Measurements from ENCODE around the gene PPP1CB.

PPP1CB gene

DNA sequence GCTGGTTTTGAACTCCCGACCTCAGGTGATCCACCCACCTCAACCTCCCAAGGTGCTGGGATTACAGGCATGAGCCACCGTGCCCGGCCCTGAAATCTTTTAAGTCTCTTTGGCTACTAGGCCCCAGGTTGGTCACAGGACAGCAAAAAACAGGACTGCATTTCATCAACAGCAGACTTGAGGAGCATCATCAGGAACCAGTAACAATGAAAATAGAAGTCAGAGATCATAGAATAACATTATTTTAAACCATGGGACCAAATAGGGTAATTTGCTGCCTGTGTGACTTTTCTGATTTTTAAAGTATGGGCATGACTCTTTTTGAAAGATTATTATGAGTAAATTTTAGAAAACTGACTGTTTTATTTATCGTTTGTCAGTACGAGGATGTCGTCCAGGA, 24.8 kb downstream of the PPP1CB start:
- TF ChIP-seq ZNF311 (tag by site-specific recombination; IDR thresholded peaks at IDR 0.05; ENCODE audit: borderline replicate concordance), result no peak
- TF ChIP-seq, protein P1, sequence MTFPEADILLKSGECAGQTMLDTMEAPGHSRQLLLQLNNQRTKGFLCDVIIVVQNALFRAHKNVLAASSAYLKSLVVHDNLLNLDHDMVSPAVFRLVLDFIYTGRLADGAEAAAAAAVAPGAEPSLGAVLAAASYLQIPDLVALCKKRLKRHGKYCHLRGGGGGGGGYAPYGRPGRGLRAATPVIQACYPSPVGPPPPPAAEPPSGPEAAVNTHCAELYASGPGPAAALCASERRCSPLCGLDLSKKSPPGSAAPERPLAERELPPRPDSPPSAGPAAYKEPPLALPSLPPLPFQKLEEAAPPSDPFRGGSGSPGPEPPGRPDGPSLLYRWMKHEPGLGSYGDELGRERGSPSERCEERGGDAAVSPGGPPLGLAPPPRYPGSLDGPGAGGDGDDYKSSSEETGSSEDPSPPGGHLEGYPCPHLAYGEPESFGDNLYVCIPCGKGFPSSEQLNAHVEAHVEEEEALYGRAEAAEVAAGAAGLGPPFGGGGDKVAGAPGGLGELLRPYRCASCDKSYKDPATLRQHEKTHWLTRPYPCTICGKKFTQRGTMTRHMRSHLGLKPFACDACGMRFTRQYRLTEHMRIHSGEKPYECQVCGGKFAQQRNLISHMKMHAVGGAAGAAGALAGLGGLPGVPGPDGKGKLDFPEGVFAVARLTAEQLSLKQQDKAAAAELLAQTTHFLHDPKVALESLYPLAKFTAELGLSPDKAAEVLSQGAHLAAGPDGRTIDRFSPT (tag by site-specific recombination; IDR thresholded peaks at IDR 0.05), result no peak
- TF ChIP-seq SALL2 (tag by site-specific recombination; IDR thresholded peaks at IDR 0.05; ENCODE audit: borderline replicate concordance), result no peak
- no peaks in the 10 kb centered on the region for H3K9me3 ChIP-seq (ENCODE audit: control insufficient read depth, insufficient read depth, low read depth, low read length)
- CTCF ChIA-PET, result no interaction called here
- H3K36me3 ChIP-seq (ENCODE audit: control insufficient read depth in 2 of 2, insufficient read depth in 1 of 2, low read length in 2 of 2), result peaks cover 20 to 43% of the 10 kb centered on the region in 2 experiments
- H3K27ac ChIP-seq (ENCODE audit: extremely low read depth, low read depth, low read length), result no peak overlapping the region
- POLR2A ChIA-PET, result no interaction called here
- no peaks in the 10 kb centered on the region for H3K4me1 ChIP-seq (ENCODE audit: control insufficient read depth, insufficient read depth, low read length)
- H3K4me3 ChIP-seq (ENCODE audit: low read depth, low read length), result no peak overlapping the region

DNA sequence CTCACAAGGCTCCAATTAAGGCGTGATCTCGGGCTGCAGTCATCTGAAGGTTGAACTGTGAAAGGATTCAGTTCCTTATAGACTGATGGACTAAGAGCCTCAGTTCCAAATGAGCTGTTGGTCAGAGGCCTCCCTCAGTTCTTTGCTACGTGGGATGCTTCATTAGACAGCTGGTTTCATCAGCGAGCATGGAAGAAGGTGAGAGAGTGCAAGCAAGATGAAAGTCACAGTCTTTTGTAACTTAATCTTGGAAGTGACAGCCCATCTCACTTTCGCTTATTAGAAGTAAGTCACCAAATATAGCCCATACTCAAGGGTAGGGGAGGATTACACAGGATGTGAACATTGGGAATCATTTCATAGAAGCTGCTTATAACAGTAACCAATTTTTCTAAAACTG, 26.8 kb downstream of the PPP1CB start:
- H3K9me3 ChIP-seq (ENCODE audit: control insufficient read depth, insufficient read depth, low read depth, low read length), result no peaks in the 10 kb centered on the region
- CTCF ChIA-PET, result interaction anchor here (1.1 kb wide), 1 partner anchor 184 kb away, joined by 5 read pairs; no protein-coding TSS in a partner anchor

DNA sequence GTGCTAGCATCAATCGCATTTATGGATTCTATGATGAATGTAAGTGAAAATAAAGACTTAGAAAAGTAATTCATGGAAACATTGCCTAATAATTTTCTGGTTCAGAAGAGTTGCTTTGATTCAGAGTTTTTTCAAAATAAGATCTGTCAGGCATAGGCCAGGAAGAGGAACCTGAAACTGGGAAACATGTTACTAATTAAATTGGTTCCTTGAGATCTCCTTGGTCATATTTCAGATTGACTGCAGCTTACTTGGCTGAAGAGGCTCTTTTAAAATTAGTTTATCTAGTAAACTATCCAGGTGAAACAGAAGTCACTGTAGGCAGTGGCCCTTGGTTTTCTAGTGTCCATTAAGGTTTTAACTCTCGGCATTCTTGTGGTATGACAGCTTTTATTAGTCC, 27.4 kb downstream of the PPP1CB start:
- POLR2A ChIA-PET, result interaction anchor here (0.5 kb wide), 1 partner anchor 389 kb away, joined by 4 read pairs; no protein-coding TSS in a partner anchor
- Histone ChIP-seq H3K4me1 (ENCODE audit: control insufficient read depth, insufficient read depth, low read length) (no peaks in the 10 kb centered on the region), H3K9me3 (ENCODE audit: control insufficient read depth, insufficient read depth, low read depth, low read length) (no peaks in the 10 kb centered on the region), H3K36me3 (ENCODE audit: control insufficient read depth in 2 of 2, insufficient read depth in 1 of 2, low read length in 2 of 2) (peaks cover 37 to 67% of the 10 kb centered on the region in 2 experiments), H3K27ac (ENCODE audit: extremely low read depth, low read depth, low read length) (no peak overlapping the region), H3K4me3 (ENCODE audit: low read depth, low read length) (no peak overlapping the region)
- no peak for TF ChIP-seq HOXD13 (CRISPR knock-in tag; IDR thresholded peaks at IDR 0.05; ENCODE audit: borderline replicate concordance)
- no peak for TF ChIP-seq ZNF596 (tag by site-specific recombination; IDR thresholded peaks at IDR 0.05)
- no peak for TF ChIP-seq ZNF473 (tag by site-specific recombination; IDR thresholded peaks at IDR 0.05)
- TF ChIP-seq TCF7L2 (IDR thresholded peaks at IDR 0.05; ENCODE audit: borderline replicate concordance, low read depth, low read length), result no peak
- TF ChIP-seq ZNF560 (tag by site-specific recombination; IDR thresholded peaks at IDR 0.05; ENCODE audit: borderline replicate concordance), result no peak
- TF ChIP-seq ZFP41 (tag by site-specific recombination; IDR thresholded peaks at IDR 0.05; ENCODE audit: borderline replicate concordance), result no peak
- TF ChIP-seq, protein P2, sequence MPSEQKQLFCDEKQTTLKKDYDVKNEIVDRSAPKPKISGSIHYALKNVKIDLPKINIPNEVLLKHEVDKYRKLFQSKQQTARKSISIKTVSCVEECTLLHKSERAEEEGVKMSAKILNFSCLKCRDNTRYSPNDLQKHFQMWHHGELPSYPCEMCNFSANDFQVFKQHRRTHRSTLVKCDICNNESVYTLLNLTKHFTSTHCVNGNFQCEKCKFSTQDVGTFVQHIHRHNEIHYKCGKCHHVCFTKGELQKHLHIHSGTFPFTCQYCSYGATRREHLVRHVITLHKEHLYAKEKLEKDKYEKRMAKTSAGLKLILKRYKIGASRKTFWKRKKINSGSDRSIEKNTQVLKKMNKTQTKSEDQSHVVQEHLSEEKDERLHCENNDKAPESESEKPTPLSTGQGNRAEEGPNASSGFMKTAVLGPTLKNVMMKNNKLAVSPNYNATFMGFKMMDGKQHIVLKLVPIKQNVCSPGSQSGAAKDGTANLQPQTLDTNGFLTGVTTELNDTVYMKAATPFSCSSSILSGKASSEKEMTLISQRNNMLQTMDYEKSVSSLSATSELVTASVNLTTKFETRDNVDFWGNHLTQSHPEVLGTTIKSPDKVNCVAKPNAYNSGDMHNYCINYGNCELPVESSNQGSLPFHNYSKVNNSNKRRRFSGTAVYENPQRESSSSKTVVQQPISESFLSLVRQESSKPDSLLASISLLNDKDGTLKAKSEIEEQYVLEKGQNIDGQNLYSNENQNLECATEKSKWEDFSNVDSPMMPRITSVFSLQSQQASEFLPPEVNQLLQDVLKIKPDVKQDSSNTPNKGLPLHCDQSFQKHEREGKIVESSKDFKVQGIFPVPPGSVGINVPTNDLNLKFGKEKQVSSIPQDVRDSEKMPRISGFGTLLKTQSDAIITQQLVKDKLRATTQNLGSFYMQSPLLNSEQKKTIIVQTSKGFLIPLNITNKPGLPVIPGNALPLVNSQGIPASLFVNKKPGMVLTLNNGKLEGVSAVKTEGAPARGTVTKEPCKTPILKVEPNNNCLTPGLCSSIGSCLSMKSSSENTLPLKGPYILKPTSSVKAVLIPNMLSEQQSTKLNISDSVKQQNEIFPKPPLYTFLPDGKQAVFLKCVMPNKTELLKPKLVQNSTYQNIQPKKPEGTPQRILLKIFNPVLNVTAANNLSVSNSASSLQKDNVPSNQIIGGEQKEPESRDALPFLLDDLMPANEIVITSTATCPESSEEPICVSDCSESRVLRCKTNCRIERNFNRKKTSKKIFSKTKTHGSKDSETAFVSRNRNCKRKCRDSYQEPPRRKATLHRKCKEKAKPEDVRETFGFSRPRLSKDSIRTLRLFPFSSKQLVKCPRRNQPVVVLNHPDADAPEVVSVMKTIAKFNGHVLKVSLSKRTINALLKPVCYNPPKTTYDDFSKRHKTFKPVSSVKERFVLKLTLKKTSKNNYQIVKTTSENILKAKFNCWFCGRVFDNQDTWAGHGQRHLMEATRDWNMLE (tag by site-specific recombination; conservative IDR thresholded peaks at IDR 0.05; ENCODE audit: low read depth), result no peak
- CTCF ChIA-PET, result no interaction called here

More for the DNA sequence above, 26.8 kb downstream of the PPP1CB start:
- Histone ChIP-seq H3K4me1 (ENCODE audit: control insufficient read depth, insufficient read depth, low read length) (no peaks in the 10 kb centered on the region), H3K4me3 (ENCODE audit: low read depth, low read length) (no peak overlapping the region), H3K36me3 (ENCODE audit: control insufficient read depth in 2 of 2, insufficient read depth in 1 of 2, low read length in 2 of 2) (peaks cover 32 to 60% of the 10 kb centered on the region in 2 experiments), H3K27ac (ENCODE audit: extremely low read depth, low read depth, low read length) (no peak overlapping the region)
- TF ChIP-seq ZNF311 (tag by site-specific recombination; IDR thresholded peaks at IDR 0.05; ENCODE audit: borderline replicate concordance) (no peak), ZNF830 (tag by site-specific recombination; IDR thresholded peaks at IDR 0.05; ENCODE audit: low read depth) (no peak), PRDM1 (tag by site-specific recombination; IDR thresholded peaks at IDR 0.05) (peak; percentile 63)
- POLR2A ChIA-PET, result interaction anchor here (0.5 kb wide), 1 partner anchor 390 kb away, joined by 4 read pairs; no protein-coding TSS in a partner anchor

Measured in HEK293 (cell line).